ENCODE data around the gene TTLL4.
"Not testable (repeated sequence)": the region's sequence is repeated elsewhere in the genome, so short reads cannot be mapped to it uniquely, and the experiment has no call there.

The TTLL4 gene

GRCh38 chr2:218733171-218734021 lies 22.8 kb downstream of the TTLL4 start:
- DNase-seq = peak in 1 of 10 donors; percentile 31
- intact Hi-C loops (cut with DNase I) = no loop called here

DNA sequence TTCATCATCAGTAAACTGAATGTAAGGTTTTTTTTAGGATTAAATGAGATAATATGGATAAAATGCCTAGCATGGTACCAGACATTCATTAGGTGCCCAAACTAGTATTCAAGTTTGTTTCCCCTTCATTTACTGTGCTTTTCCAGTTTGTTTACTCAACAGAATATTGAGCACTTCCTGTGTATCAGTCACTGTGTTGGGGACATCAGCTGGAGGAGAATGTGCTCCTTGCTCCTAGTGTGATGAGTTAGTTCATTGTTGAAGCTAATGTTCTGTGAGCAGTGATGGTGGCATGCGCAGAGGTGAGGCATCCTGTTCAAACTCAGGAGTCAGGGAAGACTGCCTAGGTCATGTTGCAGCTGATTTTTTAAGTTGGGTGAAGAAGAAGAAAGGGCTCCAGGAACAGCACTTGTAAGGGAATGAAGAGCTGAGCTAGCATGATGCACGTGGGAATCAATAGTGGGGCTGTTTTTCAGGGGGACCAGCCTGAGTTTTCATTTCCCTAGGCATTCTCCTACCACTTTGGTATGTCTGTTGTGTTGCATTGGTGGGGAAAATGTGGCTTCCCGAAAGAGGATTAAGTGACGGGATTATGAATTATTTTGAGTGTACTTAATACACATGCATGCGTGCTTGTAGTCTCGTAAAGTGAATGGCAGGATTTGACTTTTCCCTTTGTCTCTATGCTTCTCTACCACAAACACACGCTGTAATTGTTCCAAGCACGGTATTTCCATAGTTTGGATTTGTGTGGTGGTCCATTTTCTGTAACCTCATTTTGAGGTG lies 23.7 kb downstream of the TTLL4 start:
- intact Hi-C loops (cut with DNase I) = no loop called here
- no peak for DNase-seq

- DNase-seq = no peak
- intact Hi-C loops (cut with DNase I) = no loop called here
Measured at GRCh38 chr2:218736531-218736930, 25.9 kb downstream of the TTLL4 start.

GRCh38 chr2:218743068-218743467 lies 32.4 kb downstream of the TTLL4 start:
- DNase-seq = no peak
- intact Hi-C loops (cut with DNase I) = no loop called here

DNA sequence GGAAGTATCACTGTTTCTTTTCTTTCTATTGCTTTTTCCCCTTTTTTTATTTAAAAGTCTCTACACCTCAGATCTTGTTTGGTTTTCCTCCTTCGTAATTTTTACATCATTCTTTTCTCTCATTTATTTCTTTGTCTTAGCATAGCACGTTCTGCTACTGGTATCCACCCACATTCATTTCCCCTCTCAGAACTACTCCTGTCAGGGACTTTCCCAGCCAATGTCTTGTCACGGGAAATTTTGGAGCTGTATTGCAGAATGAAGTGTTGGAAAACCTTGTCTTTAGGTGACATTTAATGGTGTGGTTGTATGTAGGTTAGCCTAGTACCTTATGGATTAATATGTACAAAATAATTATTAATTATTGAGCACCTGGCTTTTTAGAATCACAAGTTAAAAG lies 34.0 kb downstream of the TTLL4 start:
- intact Hi-C loops (cut with DNase I) = loop anchor here (5.0 kb wide), 1 partner anchor 38 kb away; the partner anchor contains the start of gene CYP27A1
- no peak for DNase-seq

- DNase-seq = no peak
- intact Hi-C loops (cut with DNase I) = loop anchor here (5.0 kb wide), 1 partner anchor 37 kb away; the partner anchor contains the start of gene CYP27A1
Measured at GRCh38 chr2:218745160-218745558, 34.5 kb downstream of the TTLL4 start.

GRCh38 chr2:218745559-218746469 lies 35.2 kb downstream of the TTLL4 start:
- intact Hi-C loops (cut with DNase I) = loop anchor here (5.0 kb wide), 1 partner anchor 36 kb away; the partner anchor contains the start of gene CYP27A1
- peak; percentile 79 to 98 (median 88) for DNase-seq

- intact Hi-C loops (cut with DNase I) = loop anchor here (5.0 kb wide), 1 partner anchor 36 kb away; the partner anchor contains the start of gene CYP27A1
- no peak for DNase-seq
Measured at GRCh38 chr2:218746470-218746795, 35.8 kb downstream of the TTLL4 start.

- intact Hi-C loops (cut with DNase I) = loop anchor here (5.0 kb wide), 1 partner anchor 35 kb away; the partner anchor contains the start of gene CYP27A1
- peak in 1 of 10 donors; percentile 20 for DNase-seq
Measured at GRCh38 chr2:218746960-218747359, 36.3 kb downstream of the TTLL4 start.

DNA sequence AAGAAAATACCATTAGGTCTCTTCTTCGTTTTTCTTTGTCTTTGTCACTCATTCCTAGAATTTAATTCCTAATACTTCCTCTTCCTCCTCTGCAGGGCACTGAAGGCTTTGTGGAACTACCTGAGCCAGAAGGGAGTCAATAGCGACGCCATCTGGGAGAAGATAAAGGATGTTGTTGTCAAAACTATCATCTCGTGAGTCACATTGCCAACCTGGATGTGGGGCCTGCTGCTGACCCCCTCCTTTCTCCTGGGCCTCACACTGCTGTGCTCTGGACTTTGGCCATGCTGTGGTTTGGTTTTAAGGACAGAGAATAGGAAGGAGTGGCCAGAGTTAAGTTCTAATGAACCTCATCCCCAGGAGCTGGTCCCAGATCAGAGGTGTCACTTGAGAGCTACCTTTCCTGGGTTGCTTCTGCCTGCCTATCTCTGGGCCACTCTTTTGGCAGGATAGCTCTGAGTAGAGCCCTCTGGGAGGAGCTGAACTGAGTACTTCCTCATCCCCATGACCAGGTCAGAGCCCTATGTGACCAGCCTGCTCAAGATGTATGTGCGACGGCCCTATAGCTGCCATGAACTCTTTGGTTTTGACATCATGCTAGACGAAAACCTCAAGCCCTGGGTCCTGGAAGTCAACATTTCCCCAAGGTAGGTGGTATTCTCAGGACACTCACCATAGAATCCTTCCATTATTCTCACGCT lies 38.3 kb downstream of the TTLL4 start:
- no peak for DNase-seq

DNA sequence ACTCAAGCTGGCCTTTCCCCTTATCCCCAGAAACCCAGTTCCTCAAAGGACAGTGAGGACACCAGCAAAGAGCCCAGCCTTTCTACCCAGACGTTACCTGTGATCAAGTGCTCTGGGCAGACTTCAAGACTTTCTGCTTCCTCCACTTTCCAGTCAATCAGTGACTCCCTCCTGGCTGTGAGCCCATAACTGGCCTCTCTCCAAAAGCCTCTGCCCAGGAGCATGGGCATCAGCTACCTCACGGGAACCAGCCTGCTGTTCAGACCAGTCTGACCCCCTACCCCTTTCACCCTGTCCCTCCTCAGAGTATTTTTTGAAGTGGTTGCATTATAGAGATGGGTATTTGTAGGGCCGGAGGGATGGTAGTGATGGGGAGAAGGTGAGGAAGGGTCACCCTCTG lies 43.6 kb downstream of the TTLL4 start:
- DNase-seq = no peak
- intact Hi-C loops (cut with DNase I) = no loop called here

More for the DNA sequence above, 38.3 kb downstream of the TTLL4 start:
- intact Hi-C loops (cut with DNase I) = loop anchor here (5.0 kb wide), 1 partner anchor 33 kb away; the partner anchor contains the start of gene CYP27A1

DNA sequence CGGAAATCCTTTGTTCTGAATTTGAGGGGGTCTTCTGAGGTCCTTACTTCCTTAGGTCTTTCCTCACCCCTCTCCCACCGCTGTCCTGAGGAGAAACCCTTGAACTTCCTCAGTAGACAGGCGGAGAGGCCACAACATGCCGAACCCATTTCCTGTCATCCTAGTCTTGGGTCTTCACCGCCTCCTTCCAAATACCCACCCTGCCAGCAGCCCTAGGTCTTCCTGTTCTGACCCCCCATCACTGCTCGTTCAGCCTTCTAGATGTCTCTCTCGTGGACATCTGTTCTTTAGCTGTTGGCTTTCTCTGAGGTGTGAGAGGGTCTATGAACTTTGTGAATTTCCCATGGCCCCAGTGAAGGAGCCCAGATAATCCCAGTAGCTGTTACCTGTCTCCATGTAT lies 44.1 kb downstream of the TTLL4 start:
- intact Hi-C loops (cut with DNase I) = no loop called here
- DNase-seq = no peak

DNA sequence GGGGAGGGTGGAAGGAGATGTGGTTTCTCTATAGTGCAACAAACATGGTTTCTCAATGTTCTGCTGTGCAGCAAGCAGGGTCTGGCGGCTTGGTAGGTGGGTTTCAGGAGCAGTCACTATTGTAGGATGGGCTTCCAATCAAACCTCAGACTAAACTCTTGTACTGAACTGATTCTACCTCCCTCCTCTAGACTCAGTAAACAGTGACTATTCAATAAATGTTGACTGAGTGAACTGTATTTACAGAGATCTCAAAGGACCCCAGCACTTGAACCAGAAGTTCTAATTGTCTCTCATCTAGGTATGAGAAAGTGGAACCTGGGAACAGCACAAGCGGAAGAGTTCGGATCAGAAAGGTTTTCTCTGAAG lies 44.5 kb downstream of the TTLL4 start:
- DNase-seq = no peak
- intact Hi-C loops (cut with DNase I) = no loop called here

GRCh38 chr2:218755567-218756404 lies 45.2 kb downstream of the TTLL4 start:
- DNase-seq = no peak
- intact Hi-C loops (cut with DNase I) = no loop called here

- no peak for DNase-seq
- intact Hi-C loops (cut with DNase I) = no loop called here
Measured at GRCh38 chr2:218756599-218757377, 46.2 kb downstream of the TTLL4 start.

GRCh38 chr2:218761795-218762194 lies 51.2 kb downstream of the TTLL4 start:
- no peak for DNase-seq

DNA sequence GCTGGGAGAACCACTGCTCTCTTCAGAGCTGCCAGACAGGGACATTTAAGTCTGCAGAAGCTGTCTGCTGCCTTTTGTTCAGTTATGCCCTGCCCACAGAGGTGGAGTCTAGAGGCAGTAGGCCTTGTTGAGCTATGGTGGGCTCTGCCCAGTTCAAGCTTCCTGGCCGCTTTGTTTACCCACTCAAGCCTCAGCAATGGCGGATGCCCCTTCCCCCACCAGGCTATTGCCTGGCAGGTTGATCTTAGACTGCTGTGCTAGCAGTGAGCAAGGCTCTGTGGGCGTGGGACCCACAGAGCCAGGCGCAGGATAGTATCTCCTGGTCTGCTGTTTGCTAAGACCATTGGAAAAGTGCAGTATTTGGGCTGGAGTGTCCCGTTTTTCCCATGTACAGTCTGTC lies 62.1 kb downstream of the TTLL4 start:
- DNase-seq; intact Hi-C loops (cut with DNase I): not testable (repeated sequence)

More at GRCh38 chr2:218761795-218762194, 51.2 kb downstream of the TTLL4 start:
- intact Hi-C loops (cut with DNase I) = no loop called here

DNA sequence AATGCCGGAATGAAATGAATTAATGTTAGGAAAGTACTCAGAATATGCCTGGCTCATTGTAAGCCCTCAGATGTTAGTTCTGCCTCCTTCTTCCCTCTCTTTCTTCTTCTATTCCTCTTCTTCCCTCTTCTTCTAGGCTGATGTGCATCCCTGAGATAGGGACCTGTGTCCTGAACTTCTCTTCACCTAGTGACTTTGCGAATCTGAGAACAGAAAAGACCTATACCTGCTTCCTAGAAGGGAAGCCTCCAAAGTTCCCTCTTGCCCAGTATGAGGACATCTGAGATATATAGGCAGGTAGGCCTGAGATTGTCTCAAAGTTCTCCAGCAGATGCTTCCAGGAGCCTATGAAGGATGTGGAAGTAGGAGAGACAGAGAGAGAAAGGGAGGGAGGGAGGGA lies 63.2 kb downstream of the TTLL4 start:
- intact Hi-C loops (cut with DNase I) = no loop called here

More for the DNA sequence above, 63.2 kb downstream of the TTLL4 start:
- DNase-seq = no peak
